ENCODE measurements around the gene FRMD5.

Gene FRMD5

GRCh38 chr15:44097552-44097951, 97.5 kb downstream of the FRMD5 start:
- Histone ChIP-seq H3K9me3 (ENCODE audit: control insufficient read depth in 2 of 2, low read length in 2 of 2) (no peaks in the 10 kb centered on the region), H3K4me1 (ENCODE audit: control insufficient read depth, insufficient read depth, low read length) (peaks cover 2% of the 10 kb centered on the region), H3K27ac (ENCODE audit: low read length) (no peak overlapping the region), H3K4me3 (ENCODE audit: low read length in 2 of 2) (no peak overlapping the region), H3K9ac (ENCODE audit: low read length in 2 of 2) (no peak overlapping the region), H3K36me3 (ENCODE audit: control insufficient read depth in 2 of 2, insufficient read depth in 2 of 2, low read length in 2 of 2) (no peaks in the 10 kb centered on the region), H3K27me3 (ENCODE audit: control insufficient read depth in 1 of 2, insufficient read depth in 2 of 2, low read length in 2 of 2) (no peaks in the 10 kb centered on the region)

- Histone ChIP-seq H3K9ac (ENCODE audit: low read length in 2 of 2) (no peak overlapping the region), H3K9me3 (ENCODE audit: control insufficient read depth in 2 of 2, low read length in 2 of 2) (no peaks in the 10 kb centered on the region), H3K4me3 (ENCODE audit: low read length in 2 of 2) (no peak overlapping the region), H3K27ac (ENCODE audit: low read length) (no peak overlapping the region), H3K36me3 (ENCODE audit: control insufficient read depth in 2 of 2, insufficient read depth in 2 of 2, low read length in 2 of 2) (no peaks in the 10 kb centered on the region), H3K27me3 (ENCODE audit: control insufficient read depth in 1 of 2, insufficient read depth in 2 of 2, low read length in 2 of 2) (no peaks in the 10 kb centered on the region), H3K4me1 (ENCODE audit: control insufficient read depth, insufficient read depth, low read length) (no peaks in the 10 kb centered on the region)
Measured at GRCh38 chr15:44096596-44096995, 98.5 kb downstream of the FRMD5 start.

GRCh38 chr15:44094781-44095180, 100.3 kb downstream of the FRMD5 start:
- Histone ChIP-seq H3K9me3 (ENCODE audit: control insufficient read depth in 2 of 2, low read length in 2 of 2) (no peaks in the 10 kb centered on the region), H3K4me1 (ENCODE audit: control insufficient read depth, insufficient read depth, low read length) (no peaks in the 10 kb centered on the region), H3K36me3 (ENCODE audit: control insufficient read depth in 2 of 2, insufficient read depth in 2 of 2, low read length in 2 of 2) (no peaks in the 10 kb centered on the region), H3K4me3 (ENCODE audit: low read length in 2 of 2) (no peak overlapping the region), H3K9ac (ENCODE audit: low read length in 2 of 2) (no peak overlapping the region), H3K27ac (ENCODE audit: low read length) (no peak overlapping the region), H3K27me3 (ENCODE audit: control insufficient read depth in 1 of 2, insufficient read depth in 2 of 2, low read length in 2 of 2) (no peaks in the 10 kb centered on the region)

- Histone ChIP-seq H3K27ac (ENCODE audit: low read length) (no peak overlapping the region), H3K9me3 (ENCODE audit: control insufficient read depth in 2 of 2, low read length in 2 of 2) (no peaks in the 10 kb centered on the region), H3K9ac (ENCODE audit: low read length in 2 of 2) (no peak overlapping the region)
Measured at GRCh38 chr15:44093836-44094235, 101.2 kb downstream of the FRMD5 start.

GRCh38 chr15:44092221-44092620, 102.8 kb downstream of the FRMD5 start:
- Histone ChIP-seq H3K4me1 (ENCODE audit: control insufficient read depth, insufficient read depth, low read length) (no peaks in the 10 kb centered on the region), H3K9me3 (ENCODE audit: control insufficient read depth in 2 of 2, low read length in 2 of 2) (no peaks in the 10 kb centered on the region), H3K36me3 (ENCODE audit: control insufficient read depth in 2 of 2, insufficient read depth in 2 of 2, low read length in 2 of 2) (no peaks in the 10 kb centered on the region), H3K4me3 (ENCODE audit: low read length in 2 of 2) (no peak overlapping the region), H3K9ac (ENCODE audit: low read length in 2 of 2) (no peak overlapping the region), H3K27ac (ENCODE audit: low read length) (no peak overlapping the region), H3K27me3 (ENCODE audit: control insufficient read depth in 1 of 2, insufficient read depth in 2 of 2, low read length in 2 of 2) (no peaks in the 10 kb centered on the region)

More at GRCh38 chr15:44093836-44094235, 101.2 kb downstream of the FRMD5 start:
- Histone ChIP-seq H3K4me3 (ENCODE audit: low read length in 2 of 2) (no peak overlapping the region), H3K27me3 (ENCODE audit: control insufficient read depth in 1 of 2, insufficient read depth in 2 of 2, low read length in 2 of 2) (no peaks in the 10 kb centered on the region), H3K36me3 (ENCODE audit: control insufficient read depth in 2 of 2, insufficient read depth in 2 of 2, low read length in 2 of 2) (no peaks in the 10 kb centered on the region), H3K4me1 (ENCODE audit: control insufficient read depth, insufficient read depth, low read length) (no peaks in the 10 kb centered on the region)

- no peak overlapping the region for H3K4me3 ChIP-seq (ENCODE audit: low read length in 2 of 2)
- H3K9ac ChIP-seq (ENCODE audit: low read length in 2 of 2), result no peak overlapping the region
- no peak overlapping the region for H3K27ac ChIP-seq (ENCODE audit: low read length)
- H3K9me3 ChIP-seq (ENCODE audit: control insufficient read depth in 2 of 2, low read length in 2 of 2), result no peaks in the 10 kb centered on the region
- no peaks in the 10 kb centered on the region for H3K4me1 ChIP-seq (ENCODE audit: control insufficient read depth, insufficient read depth, low read length)
- H3K36me3 ChIP-seq (ENCODE audit: control insufficient read depth in 2 of 2, insufficient read depth in 2 of 2, low read length in 2 of 2), result no peaks in the 10 kb centered on the region
- no peaks in the 10 kb centered on the region for H3K27me3 ChIP-seq (ENCODE audit: control insufficient read depth in 1 of 2, insufficient read depth in 2 of 2, low read length in 2 of 2)
Measured at GRCh38 chr15:44087578-44088465, 107.2 kb downstream of the FRMD5 start.

GRCh38 chr15:44084770-44085169, 110.3 kb downstream of the FRMD5 start:
- Histone ChIP-seq H3K27ac (ENCODE audit: low read length) (no peak overlapping the region), H3K9ac (ENCODE audit: low read length in 2 of 2) (no peak overlapping the region), H3K9me3 (ENCODE audit: control insufficient read depth in 2 of 2, low read length in 2 of 2) (no peaks in the 10 kb centered on the region), H3K4me3 (ENCODE audit: low read length in 2 of 2) (no peak overlapping the region), H3K36me3 (ENCODE audit: control insufficient read depth in 2 of 2, insufficient read depth in 2 of 2, low read length in 2 of 2) (no peaks in the 10 kb centered on the region), H3K27me3 (ENCODE audit: control insufficient read depth in 1 of 2, insufficient read depth in 2 of 2, low read length in 2 of 2) (no peaks in the 10 kb centered on the region), H3K4me1 (ENCODE audit: control insufficient read depth, insufficient read depth, low read length) (no peaks in the 10 kb centered on the region)

- H3K36me3 ChIP-seq (ENCODE audit: control insufficient read depth in 2 of 2, insufficient read depth in 2 of 2, low read length in 2 of 2), result no peaks in the 10 kb centered on the region
- H3K9ac ChIP-seq (ENCODE audit: low read length in 2 of 2), result no peak overlapping the region
- H3K9me3 ChIP-seq (ENCODE audit: control insufficient read depth in 2 of 2, low read length in 2 of 2), result no peaks in the 10 kb centered on the region
- H3K4me3 ChIP-seq (ENCODE audit: low read length in 2 of 2), result no peak overlapping the region
- H3K4me1 ChIP-seq (ENCODE audit: control insufficient read depth, insufficient read depth, low read length), result no peaks in the 10 kb centered on the region
- no peaks in the 10 kb centered on the region for H3K27me3 ChIP-seq (ENCODE audit: control insufficient read depth in 1 of 2, insufficient read depth in 2 of 2, low read length in 2 of 2)
- no peak overlapping the region for H3K27ac ChIP-seq (ENCODE audit: low read length)
Measured at GRCh38 chr15:44084171-44084570, 110.9 kb downstream of the FRMD5 start.

- no peaks in the 10 kb centered on the region for H3K27me3 ChIP-seq (ENCODE audit: control insufficient read depth in 1 of 2, insufficient read depth in 2 of 2, low read length in 2 of 2)
- no peak overlapping the region for H3K27ac ChIP-seq (ENCODE audit: low read length)
- no peak overlapping the region for H3K4me3 ChIP-seq (ENCODE audit: low read length in 2 of 2)
- no peaks in the 10 kb centered on the region for H3K4me1 ChIP-seq (ENCODE audit: control insufficient read depth, insufficient read depth, low read length)
- H3K36me3 ChIP-seq (ENCODE audit: control insufficient read depth in 2 of 2, insufficient read depth in 2 of 2, low read length in 2 of 2), result no peaks in the 10 kb centered on the region
- no peak overlapping the region for H3K9ac ChIP-seq (ENCODE audit: low read length in 2 of 2)
- no peaks in the 10 kb centered on the region for H3K9me3 ChIP-seq (ENCODE audit: control insufficient read depth in 2 of 2, low read length in 2 of 2)
Measured at GRCh38 chr15:44082558-44083157, 112.4 kb downstream of the FRMD5 start.

GRCh38 chr15:44081026-44082013, 113.8 kb downstream of the FRMD5 start:
- no peaks in the 10 kb centered on the region for H3K36me3 ChIP-seq (ENCODE audit: control insufficient read depth in 2 of 2, insufficient read depth in 2 of 2, low read length in 2 of 2)
- H3K9me3 ChIP-seq (ENCODE audit: control insufficient read depth in 2 of 2, low read length in 2 of 2), result no peaks in the 10 kb centered on the region
- no peak overlapping the region for H3K27ac ChIP-seq (ENCODE audit: low read length)
- no peaks in the 10 kb centered on the region for H3K4me1 ChIP-seq (ENCODE audit: control insufficient read depth, insufficient read depth, low read length)
- no peaks in the 10 kb centered on the region for H3K27me3 ChIP-seq (ENCODE audit: control insufficient read depth in 1 of 2, insufficient read depth in 2 of 2, low read length in 2 of 2)
- no peak overlapping the region for H3K9ac ChIP-seq (ENCODE audit: low read length in 2 of 2)
- H3K4me3 ChIP-seq (ENCODE audit: low read length in 2 of 2), result no peak overlapping the region

Data from stomach smooth muscle (tissue), 2 donors.